ENCODE measurements around the gene UBR1. TPM values are rescaled to one million over a fixed set of nuclear protein-coding genes. Genes with fewer than 3 reads are reported as not detected.

UBR1 gene
- total RNA-seq, 1 experiment from 2014 or later = 23.2 TPM

- Histone ChIP-seq H3K4me1 (ENCODE audit: control insufficient read depth, insufficient read depth, low read length) (0 out of 2 replicates have a peak, but pooled peaks cover 1% of the 10 kb centered on the region), H3K9me3 (ENCODE audit: control insufficient read depth, insufficient read depth, low read depth, low read length) (no peaks in the 10 kb centered on the region), H3K27me3 (ENCODE audit: control insufficient read depth, insufficient read depth, low read length) (no peaks in the 10 kb centered on the region), H3K27ac (ENCODE audit: low read length) (no peak overlapping the region), H3K4me3 (ENCODE audit: low read depth in 2 of 2, low read length in 2 of 2) (no peak overlapping the region), H3K36me3 (ENCODE audit: control insufficient read depth, insufficient read depth, low read length) (no peaks in the 10 kb centered on the region)
- intact Hi-C loops (cut with micrococcal nuclease; ENCODE audit: unreplicated experiment) (no loop called here), in situ Hi-C loops (cut with HindIII; ENCODE audit: low pct_unique_long_range_greater_than_20kb, low sequenced_read_pairs) (no loop called here)
- ATAC-seq = no peak
- TF ChIP-seq SIN3A (IDR thresholded peaks at IDR 0.05; ENCODE audit: borderline replicate concordance, insufficient read depth, low read depth, low read length) (no peak), POLR2AphosphoS5 (IDR thresholded peaks at IDR 0.05; ENCODE audit: low read depth, low read length) (no peak), REST (IDR thresholded peaks at IDR 0.05; ENCODE audit: insufficient read depth in 1 of 2, low read depth in 2 of 2, low read length in 1 of 2) (no peak), TCF7L2 (IDR thresholded peaks at IDR 0.05; ENCODE audit: low read depth, low read length) (no peak), CTCF (IDR thresholded peaks at IDR 0.05) (no peak)
- ChIA-PET POLR2A (no interaction called here), CTCF (no interaction called here)
- DNase-seq (ENCODE audit: low read depth, low spot score) = no peak
- BruUV-seq (replicated peaks) = no TSS peak
Measured at GRCh38 chr15:43099105-43099845, 6.6 kb downstream of the UBR1 start.

GRCh38 chr15:43096411-43096810, 9.4 kb downstream of the UBR1 start:
- no peak for DNase-seq (ENCODE audit: low read depth, low spot score)
- in situ Hi-C loops (cut with HindIII; ENCODE audit: low pct_unique_long_range_greater_than_20kb, low sequenced_read_pairs) (no loop called here), intact Hi-C loops (cut with micrococcal nuclease; ENCODE audit: unreplicated experiment) (no loop called here)
- ChIA-PET POLR2A (interaction anchor here (0.8 kb wide), 1 partner anchor 12 kb away, joined by 3 read pairs; no protein-coding TSS in a partner anchor), CTCF (interaction anchor here (0.7 kb wide), 1 partner anchor 37 kb away, joined by 3 read pairs; no protein-coding TSS in a partner anchor)
- ATAC-seq = no peak
- Histone ChIP-seq H3K4me3 (ENCODE audit: low read depth in 2 of 2, low read length in 2 of 2) (no peak overlapping the region), H3K27ac (ENCODE audit: low read length) (no peak overlapping the region), H3K27me3 (ENCODE audit: control insufficient read depth, insufficient read depth, low read length) (no peaks in the 10 kb centered on the region), H3K9me3 (ENCODE audit: control insufficient read depth, insufficient read depth, low read depth, low read length) (no peaks in the 10 kb centered on the region), H3K36me3 (ENCODE audit: control insufficient read depth, insufficient read depth, low read length) (no peaks in the 10 kb centered on the region), H3K4me1 (ENCODE audit: control insufficient read depth, insufficient read depth, low read length) (no peaks in the 10 kb centered on the region)
- no TSS peak for BruUV-seq (replicated peaks)
- TF ChIP-seq SIN3A (IDR thresholded peaks at IDR 0.05; ENCODE audit: borderline replicate concordance, insufficient read depth, low read depth, low read length) = no peak
- TF ChIP-seq TCF7L2 (IDR thresholded peaks at IDR 0.05; ENCODE audit: low read depth, low read length) = no peak
- TF ChIP-seq CTCF (IDR thresholded peaks at IDR 0.05) = no peak
- no peak for TF ChIP-seq REST (IDR thresholded peaks at IDR 0.05; ENCODE audit: insufficient read depth in 1 of 2, low read depth in 2 of 2, low read length in 1 of 2)
- no peak for TF ChIP-seq POLR2AphosphoS5 (IDR thresholded peaks at IDR 0.05; ENCODE audit: low read depth, low read length)
